Measurements from ENCODE around the gene URAD.

- TF ChIP-seq POLR2A (IDR thresholded peaks at IDR 0.05; ENCODE audit: low read depth): no peak
- TF ChIP-seq CTCF (IDR thresholded peaks at IDR 0.05): no peak
These were observed 35.4 kb downstream of the URAD start for GRCh38 chr13:27952876-27953675.
